H9 (cell line): Measurements from ENCODE around the gene LTF. TPM values are rescaled to one million over a fixed set of nuclear protein-coding genes. Genes with fewer than 3 reads are reported as not detected.

ENCODE experiments used
- DNase-seq: peaks from one replicate; pipeline ENCODE4 v3.0.0-alpha.2; 2017
- H2AFZ ChIP-seq: one replicate; pipeline ENCODE4 v1.6.1; 2013; ENCODE audit warnings: mild to moderate bottlenecking, low read length, control low read depth, moderate library complexity
- H2AK5ac ChIP-seq: 2 replicates; pipeline ENCODE4 v1.6.1; 2013; ENCODE audit warnings: low read length, control low read depth, mixed read lengths; ENCODE audit not compliant: insufficient read length
- H2BK120ac ChIP-seq: one replicate; pipeline ENCODE4 v1.6.1; 2013; ENCODE audit warnings: low read depth, mild to moderate bottlenecking, low read length, control low read depth, inconsistent platforms; ENCODE audit not compliant: poor library complexity, severe bottlenecking
- H2BK12ac ChIP-seq: 2 replicates; pipeline ENCODE4 v1.6.1; 2013; ENCODE audit warnings: low read length, control low read depth, mixed read lengths, low read depth; ENCODE audit not compliant: insufficient read length
- H2BK15ac ChIP-seq: 2 replicates; pipeline ENCODE4 v1.6.1; 2013; ENCODE audit warnings: low read depth, low read length, control low read depth
- H2BK20ac ChIP-seq: one replicate; pipeline ENCODE4 v1.6.1; 2013; ENCODE audit warnings: low read depth, mild to moderate bottlenecking, low read length, control low read depth, inconsistent platforms; ENCODE audit not compliant: poor library complexity, severe bottlenecking
- H2BK5ac ChIP-seq: 2 replicates; pipeline ENCODE4 v1.6.1; 2013; ENCODE audit warnings: low read length, control low read depth, mixed read lengths; ENCODE audit not compliant: insufficient read length
- H3K14ac ChIP-seq: 2 replicates; pipeline ENCODE4 v1.6.1; 2013; ENCODE audit warnings: low read length, control low read depth; ENCODE audit not compliant: insufficient read depth
- H3K18ac ChIP-seq: 2 replicates; pipeline ENCODE4 v1.6.1; 2013; ENCODE audit warnings: low read depth, mild to moderate bottlenecking, mixed read lengths, low read length, control low read depth; ENCODE audit not compliant: insufficient read length
- H3K23ac ChIP-seq: 2 replicates; pipeline ENCODE4 v1.6.1; 2013; ENCODE audit warnings: low read length, control low read depth, mixed read lengths, low read depth; ENCODE audit not compliant: insufficient read length
- H3K23me2 ChIP-seq: 2 replicates; pipeline ENCODE4 v1.6.1; 2013; ENCODE audit warnings: low read depth, mild to moderate bottlenecking, mixed read lengths, low read length, control low read depth; ENCODE audit not compliant: insufficient read length, poor library complexity, severe bottlenecking
- H3K27ac ChIP-seq: 2 replicates; pipeline ENCODE4 v1.5.1; 2013; ENCODE audit warnings: low read length, control low read depth, mixed read lengths, low read depth; ENCODE audit not compliant: insufficient read length
- H3K27me3 ChIP-seq: 2 replicates; pipeline ENCODE4 v1.6.1; 2013; ENCODE audit warnings: low read length, control low read depth, inconsistent platforms; ENCODE audit not compliant: insufficient read depth
- H3K4ac ChIP-seq: 2 replicates; pipeline ENCODE4 v1.6.1; 2013; ENCODE audit warnings: low read depth, mild to moderate bottlenecking, control low read depth, inconsistent platforms, low read length, moderate library complexity
- H3K4me1 ChIP-seq: 2 replicates; pipeline ENCODE4 v1.6.1; 2013; ENCODE audit warnings: low read length, control low read depth, inconsistent platforms; ENCODE audit not compliant: insufficient read depth
- H3K4me2 ChIP-seq: 2 replicates; pipeline ENCODE4 v1.6.1; 2013; ENCODE audit warnings: low read length, control low read depth, mixed read lengths; ENCODE audit not compliant: insufficient read length, insufficient read depth
- H3K56ac ChIP-seq: 2 replicates; pipeline ENCODE4 v1.6.1; 2013; ENCODE audit warnings: low read depth, mild to moderate bottlenecking, mixed read lengths, low read length, control low read depth; ENCODE audit not compliant: insufficient read length
- H3K79me1 ChIP-seq: 2 replicates; pipeline ENCODE4 v1.6.1; 2013; ENCODE audit warnings: low read depth, mild to moderate bottlenecking, moderate library complexity, low read length, control low read depth, inconsistent platforms; ENCODE audit not compliant: insufficient read depth, poor library complexity, severe bottlenecking
- H3K79me2 ChIP-seq: 2 replicates; pipeline ENCODE4 v1.6.1; 2013; ENCODE audit warnings: low read length, control low read depth, inconsistent platforms; ENCODE audit not compliant: insufficient read depth
- H3K9ac ChIP-seq: 2 replicates; pipeline ENCODE4 v1.6.1; 2013; ENCODE audit warnings: low read length, control low read depth, mixed read lengths; ENCODE audit not compliant: insufficient read length; ENCODE audit errors: extremely low read depth
- H3K9me3 ChIP-seq: one replicate; pipeline ENCODE4 v1.6.1; 2013; ENCODE audit warnings: low read depth, low read length, inconsistent platforms; ENCODE audit not compliant: control insufficient read depth
- H3T11ph ChIP-seq: one replicate; pipeline ENCODE4 v1.6.1; 2013; ENCODE audit warnings: mild to moderate bottlenecking, low read length, control low read depth, inconsistent platforms
- H4K20me1 ChIP-seq: one replicate; pipeline ENCODE4 v1.6.1; 2013; ENCODE audit not compliant: control insufficient read depth, insufficient read length, insufficient read depth
- H4K5ac ChIP-seq: 2 replicates; pipeline ENCODE4 v1.6.1; 2013; ENCODE audit warnings: low read depth, mild to moderate bottlenecking, mixed read lengths, low read length, control low read depth; ENCODE audit not compliant: insufficient read length
- H4K8ac ChIP-seq: replicated peaks from 2 replicates; pipeline ENCODE4 v1.6.1; 2013; ENCODE audit warnings: low read length, control low read depth, mixed read lengths, low read depth; ENCODE audit not compliant: insufficient read length
- H4K91ac ChIP-seq: 2 replicates; pipeline ENCODE4 v1.6.1; 2013; ENCODE audit warnings: low read depth, mild to moderate bottlenecking, moderate library complexity, mixed read lengths, low read length, control low read depth; ENCODE audit not compliant: insufficient read length
- H3K27ac Mint-ChIP-seq, 3 experiments: 2 replicates in 2 of 3; 3 replicates in 1 of 3; pipeline ENCODE4 v1.8.0; 2020 to 2021; ENCODE audit warnings: mixed read lengths in 3 of 3, mild to moderate bottlenecking in 1 of 3, moderate library complexity in 1 of 3
- H3K27me3 Mint-ChIP-seq: 2 replicates; pipeline ENCODE4 v1.8.0; 2021; ENCODE audit warnings: low read depth, mild to moderate bottlenecking, moderate library complexity, mixed read lengths
- H3K36me3 Mint-ChIP-seq, 3 experiments: 2 replicates in 2 of 3; 3 replicates in 1 of 3; pipeline ENCODE4 v1.8.0; 2020 to 2021; ENCODE audit warnings: low read depth in 3 of 3, mixed read lengths in 3 of 3; ENCODE audit not compliant: insufficient read depth in 1 of 3
- H3K4me1 Mint-ChIP-seq, 2 experiments: 2 replicates each; pipeline ENCODE4 v1.8.0; 2020; ENCODE audit warnings: mixed read lengths in 2 of 2
- H3K4me3 Mint-ChIP-seq, 2 experiments: 2 replicates in 1 of 2; 3 replicates in 1 of 2; pipeline ENCODE4 v1.8.0; 2020 to 2021; ENCODE audit warnings: mild to moderate bottlenecking in 2 of 2, mixed read lengths in 2 of 2, moderate library complexity in 1 of 2
- H3K9me3 Mint-ChIP-seq, 2 experiments: 2 replicates in 1 of 2; 3 replicates in 1 of 2; pipeline ENCODE4 v1.8.0; 2020; ENCODE audit warnings: mild to moderate bottlenecking in 2 of 2, mixed read lengths in 2 of 2, moderate library complexity in 1 of 2
- CTCF ChIP-seq: fragments of 200-600 bp; sonication (generic); conservative IDR thresholded peaks from 3 replicates; pipeline ENCODE4 v1.8.0; 2021; ENCODE audit warnings: antibody characterized with exemption, mild to moderate bottlenecking
- WGBS: extraction: QIAGEN DNeasy Blood & Tissue Kit; methylation state at CpG from one replicate; pipeline ENCODE4 v1.1.7; 2013; ENCODE audit warnings: missing lambda C conversion rate, low lambda C conversion rate, mixed read lengths; ENCODE audit not compliant: insufficient read length; ENCODE audit errors: extremely low coverage; 5-methylcytosine and 5-hydroxymethylcytosine counted together
- total RNA-seq: library from RNA; stranded (reverse); gene quantifications from 2 replicates; pipeline ENCODE4 v1.2.1, GENCODE V29; 2021

The LTF gene
- total RNA-seq, 1 experiment from 2014 or later, result not detected

GRCh38 chr3:46477756-46478155, 13.1 kb upstream of the LTF start:
- H3K23ac ChIP-seq, result no peak overlapping the region
- no peak overlapping the region for H3K27ac Mint-ChIP-seq
- no peak for DNase-seq

More at GRCh38 chr3:46477756-46478155, 13.1 kb upstream of the LTF start:
- no peak overlapping the region for H3K14ac ChIP-seq
- H3K36me3 Mint-ChIP-seq, result peaks cover 4 to 14% (median 6%) of the 10 kb centered on the region in 3 experiments; a peak in 6 of 7 replicates
- no peak overlapping the region for H3K9ac ChIP-seq
- no peak overlapping the region for H4K8ac ChIP-seq
- no peak overlapping the region for H3K27ac ChIP-seq
- no peak overlapping the region for H3K18ac ChIP-seq
- no peak overlapping the region for H3K4ac ChIP-seq
- TF ChIP-seq CTCF, result no peak
- no peak overlapping the region for H2BK15ac ChIP-seq
- H3K4me1 ChIP-seq, result no peaks in the 10 kb centered on the region
- H2BK120ac ChIP-seq, result no peak overlapping the region
- no peak overlapping the region for H2AFZ ChIP-seq
- H2BK5ac ChIP-seq, result no peak overlapping the region
- no peak overlapping the region for H2BK12ac ChIP-seq
- H3K27me3 Mint-ChIP-seq, result peaks cover 15% of the 10 kb centered on the region
- no peaks in the 10 kb centered on the region for H3K4me1 Mint-ChIP-seq
- H3K9me3 ChIP-seq, result no peaks in the 10 kb centered on the region
- no peak overlapping the region for H3K56ac ChIP-seq
- no peak overlapping the region for H2AK5ac ChIP-seq
- H3T11ph ChIP-seq, result no peak overlapping the region
- no peaks in the 10 kb centered on the region for H4K20me1 ChIP-seq
- peaks cover 10 to 12% of the 10 kb centered on the region in 2 experiments for H3K9me3 Mint-ChIP-seq
- no peak overlapping the region for H2BK20ac ChIP-seq
- no peak overlapping the region for H3K4me2 ChIP-seq
- H4K5ac ChIP-seq, result no peak overlapping the region
- no peaks in the 10 kb centered on the region for H3K27me3 ChIP-seq
- no CpG with 5 or more reads among the region's 6 CpGs for WGBS
- no peaks in the 10 kb centered on the region for H3K23me2 ChIP-seq
- H4K91ac ChIP-seq, result no peak overlapping the region
- no peak overlapping the region for H3K4me3 Mint-ChIP-seq
- no peaks in the 10 kb centered on the region for H3K79me2 ChIP-seq
- H3K79me1 ChIP-seq, result no peaks in the 10 kb centered on the region
